ENCODE results near the gene LHX1.

GRCh38 chr17:36926226-36926625 is 11.0 kb upstream of the LHX1 start:
- TF ChIP-seq, protein P1, sequence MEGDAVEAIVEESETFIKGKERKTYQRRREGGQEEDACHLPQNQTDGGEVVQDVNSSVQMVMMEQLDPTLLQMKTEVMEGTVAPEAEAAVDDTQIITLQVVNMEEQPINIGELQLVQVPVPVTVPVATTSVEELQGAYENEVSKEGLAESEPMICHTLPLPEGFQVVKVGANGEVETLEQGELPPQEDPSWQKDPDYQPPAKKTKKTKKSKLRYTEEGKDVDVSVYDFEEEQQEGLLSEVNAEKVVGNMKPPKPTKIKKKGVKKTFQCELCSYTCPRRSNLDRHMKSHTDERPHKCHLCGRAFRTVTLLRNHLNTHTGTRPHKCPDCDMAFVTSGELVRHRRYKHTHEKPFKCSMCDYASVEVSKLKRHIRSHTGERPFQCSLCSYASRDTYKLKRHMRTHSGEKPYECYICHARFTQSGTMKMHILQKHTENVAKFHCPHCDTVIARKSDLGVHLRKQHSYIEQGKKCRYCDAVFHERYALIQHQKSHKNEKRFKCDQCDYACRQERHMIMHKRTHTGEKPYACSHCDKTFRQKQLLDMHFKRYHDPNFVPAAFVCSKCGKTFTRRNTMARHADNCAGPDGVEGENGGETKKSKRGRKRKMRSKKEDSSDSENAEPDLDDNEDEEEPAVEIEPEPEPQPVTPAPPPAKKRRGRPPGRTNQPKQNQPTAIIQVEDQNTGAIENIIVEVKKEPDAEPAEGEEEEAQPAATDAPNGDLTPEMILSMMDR (IDR thresholded peaks at IDR 0.05), result no peak
- TF ChIP-seq POLR2AphosphoS5 (IDR thresholded peaks at IDR 0.05) (no peak), EP300 (IDR thresholded peaks at IDR 0.05) (no peak)
